Measurements from ENCODE around the gene SMAD2.
"Not testable (repeated sequence)": the region's sequence is repeated elsewhere in the genome, so short reads cannot be mapped to it uniquely, and the experiment has no call there.

The SMAD2 gene

DNA sequence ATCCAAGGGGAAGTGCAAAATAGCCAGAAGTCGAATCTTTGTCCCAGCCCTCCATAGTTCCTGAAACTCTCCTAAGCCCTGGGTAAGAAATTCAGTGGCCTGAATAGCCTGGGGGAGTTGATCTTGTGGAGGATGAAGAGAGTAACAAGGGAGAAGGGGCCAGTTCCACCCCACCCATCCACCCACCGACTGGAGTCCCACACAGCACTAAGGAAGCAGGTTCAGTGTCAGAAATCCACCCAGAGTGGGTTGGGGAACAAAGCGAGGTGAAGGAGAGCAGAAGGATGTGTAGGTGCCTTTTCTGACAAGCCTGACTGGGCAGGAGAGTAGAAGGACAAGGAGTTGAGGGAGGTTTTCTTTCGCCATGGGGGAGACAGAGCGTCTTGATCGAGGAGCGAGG is 136.8 kb downstream of the SMAD2 start:
- DNase-seq (ENCODE audit: low read depth), result no peak

DNA sequence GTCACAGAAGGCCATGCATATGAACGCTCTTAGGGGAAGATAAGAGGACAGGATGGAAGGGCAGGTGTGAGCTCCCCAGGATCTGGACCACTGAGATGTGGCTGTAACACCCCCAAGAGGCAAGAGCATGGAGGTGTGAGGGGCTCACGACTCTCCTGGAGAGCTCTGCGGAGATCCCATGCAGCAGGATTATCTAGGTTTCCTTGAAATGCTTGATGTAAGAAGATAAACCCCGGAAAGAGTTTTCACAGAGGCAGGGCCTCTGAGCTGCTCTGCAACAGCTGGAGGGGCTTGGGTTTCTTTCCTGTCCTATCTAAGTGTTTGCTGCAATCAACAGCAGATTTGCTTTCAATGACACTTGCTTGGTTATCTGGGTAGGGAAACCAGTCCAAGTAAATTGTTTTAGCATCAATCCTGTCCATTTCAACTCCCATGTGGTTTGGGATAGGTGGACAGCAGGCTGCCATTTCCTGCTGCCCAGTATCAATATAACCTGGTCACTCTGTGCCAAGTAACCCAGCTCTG is 138.9 kb downstream of the SMAD2 start:
- DNase-seq (ENCODE audit: low read depth), result no peak

GRCh38 chr18:47790036-47790435 is 140.4 kb downstream of the SMAD2 start:
- DNase-seq (ENCODE audit: low read depth), result no peak

GRCh38 chr18:47788621-47789020 is 141.8 kb downstream of the SMAD2 start:
- DNase-seq (ENCODE audit: low read depth), result no peak

GRCh38 chr18:47781561-47781960 is 148.9 kb downstream of the SMAD2 start:
- no peak for DNase-seq (ENCODE audit: low read depth)

DNA sequence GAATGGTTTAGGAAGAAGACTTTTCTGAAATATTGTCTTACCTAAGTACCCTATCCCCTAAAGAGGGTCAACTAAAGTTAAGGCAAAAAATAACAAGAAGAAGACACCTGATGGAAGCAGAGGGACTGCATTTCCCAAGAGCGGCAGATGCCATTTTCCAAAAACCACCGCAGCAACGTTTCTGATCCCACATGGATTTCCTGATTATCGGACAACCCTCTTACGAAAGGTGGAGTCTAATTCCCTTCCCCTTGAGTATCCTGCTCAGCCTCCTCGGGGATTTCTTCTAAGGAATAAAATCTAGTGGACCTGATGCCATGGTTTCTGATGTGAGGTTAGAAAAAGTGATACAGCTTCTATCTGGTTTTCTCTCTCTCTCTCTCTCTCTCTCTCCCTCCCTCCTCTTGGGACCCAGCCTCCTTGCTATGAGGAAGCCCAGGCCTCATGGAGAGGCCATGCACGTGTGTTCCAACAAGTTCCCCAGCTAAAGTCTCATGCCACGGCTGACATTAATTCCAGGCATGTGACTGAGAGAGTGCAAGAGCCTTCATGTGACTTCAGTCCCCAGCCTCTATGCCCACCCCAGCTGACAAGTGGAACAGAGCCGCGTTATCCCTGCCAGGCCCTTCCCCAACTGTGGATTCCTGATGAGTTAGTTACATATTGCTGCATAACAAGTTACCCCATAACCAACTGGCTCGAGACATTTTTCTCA is 150.3 kb downstream of the SMAD2 start:
- no peak for DNase-seq (ENCODE audit: low read depth)

- peak; percentile 32 for DNase-seq (ENCODE audit: low read depth)
These were observed 151.1 kb downstream of the SMAD2 start for GRCh38 chr18:47779381-47779780.

DNA sequence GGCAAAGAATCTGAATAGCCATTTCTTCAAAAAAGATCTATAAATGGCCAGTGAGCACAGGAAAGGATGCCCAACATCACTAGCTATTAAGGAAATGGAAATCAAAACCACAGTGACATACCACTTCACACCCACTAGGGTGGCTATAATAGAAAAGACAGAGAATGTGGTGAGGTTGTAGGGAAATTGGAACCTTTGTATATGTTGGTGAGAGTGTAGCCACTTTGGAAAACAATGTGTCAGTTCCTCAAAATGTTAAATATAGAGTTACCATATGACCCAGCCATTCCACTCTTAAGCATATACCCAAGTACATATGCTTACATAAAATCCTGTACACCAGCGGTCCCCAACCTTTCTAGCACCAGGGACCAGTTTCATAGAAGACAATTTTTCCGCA is 152.8 kb downstream of the SMAD2 start:
- DNase-seq (ENCODE audit: low read depth), result no peak

DNA sequence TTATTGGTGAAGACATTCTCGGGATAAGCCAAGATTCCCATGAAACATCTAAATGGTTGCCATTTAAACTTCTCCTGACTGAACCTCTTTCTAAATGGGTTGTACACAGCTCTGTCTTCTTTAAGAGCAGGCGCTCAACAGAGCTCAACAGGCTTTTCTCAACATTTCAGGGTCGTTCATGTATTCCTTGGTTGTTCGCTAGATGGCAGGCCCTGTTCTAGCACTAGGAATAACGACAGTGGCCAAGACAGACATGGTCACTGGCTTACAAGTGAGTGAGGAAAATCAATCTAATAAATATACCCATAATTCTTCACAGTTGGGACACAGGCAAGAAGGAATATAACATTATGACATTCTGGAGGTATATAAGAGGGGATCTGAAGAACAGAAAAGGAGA is 154.5 kb downstream of the SMAD2 start:
- peak; percentile 40 for DNase-seq (ENCODE audit: low read depth)

- no peak for DNase-seq (ENCODE audit: low read depth)
These were observed 156.5 kb downstream of the SMAD2 start for GRCh38 chr18:47773931-47774330.

GRCh38 chr18:47772374-47773248 is 157.8 kb downstream of the SMAD2 start:
- DNase-seq (ENCODE audit: low read depth), result peak; percentile 57

GRCh38 chr18:47771922-47772321 is 158.5 kb downstream of the SMAD2 start:
- DNase-seq (ENCODE audit: low read depth), result no peak

DNA sequence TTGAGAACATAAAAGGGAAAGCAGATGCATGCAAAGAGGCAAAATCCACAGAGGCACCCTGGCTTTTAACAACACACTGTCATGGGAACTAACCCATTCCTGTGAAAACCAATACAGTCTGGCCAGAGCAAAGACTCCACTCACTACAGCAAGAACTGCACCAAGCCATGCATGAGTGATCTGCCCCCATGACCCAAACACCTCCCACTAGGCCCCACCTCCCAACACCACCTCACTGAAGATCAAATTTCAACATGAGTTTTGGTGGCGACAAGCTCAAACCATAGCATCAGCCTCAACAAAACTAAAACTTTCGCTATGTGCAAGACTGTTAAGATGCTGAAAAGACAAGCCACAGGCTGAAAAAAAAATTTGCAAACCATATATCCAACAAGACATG is 162.8 kb downstream of the SMAD2 start:
- DNase-seq (ENCODE audit: low read depth), result no peak

DNA sequence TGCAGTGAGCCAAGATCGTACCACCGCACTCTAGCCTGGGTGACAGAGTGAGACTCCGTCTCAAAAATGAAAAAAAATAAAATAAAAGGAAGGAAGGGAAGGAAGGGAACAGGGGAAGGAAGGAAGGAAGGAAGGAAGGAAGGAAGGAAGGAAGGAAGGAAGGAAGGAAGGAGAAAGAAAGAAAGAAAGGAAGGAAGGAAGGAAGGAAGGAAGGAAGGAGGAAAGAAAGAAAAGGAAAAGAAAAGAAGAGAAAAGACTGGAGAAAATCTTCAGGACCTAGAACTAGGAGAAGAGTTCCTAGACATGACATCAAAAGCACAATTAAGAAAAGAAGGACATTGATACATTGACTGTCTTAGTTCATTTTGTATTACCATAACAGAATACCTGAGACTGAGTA is 163.3 kb downstream of the SMAD2 start:
- not testable (repeated sequence) for DNase-seq (ENCODE audit: low read depth)
